ENCODE measurements around the gene SATL1. TPM values are rescaled to one million over a fixed set of nuclear protein-coding genes. Genes with fewer than 3 reads are reported as not detected.
A peak's percentile ranks its signal among the peaks of the same experiment; 100 is the strongest.

The SATL1 gene
- total and polyA plus RNA-seq, 2 donors from 2014 or later = 0.22 TPM; not detected in 1

DNA sequence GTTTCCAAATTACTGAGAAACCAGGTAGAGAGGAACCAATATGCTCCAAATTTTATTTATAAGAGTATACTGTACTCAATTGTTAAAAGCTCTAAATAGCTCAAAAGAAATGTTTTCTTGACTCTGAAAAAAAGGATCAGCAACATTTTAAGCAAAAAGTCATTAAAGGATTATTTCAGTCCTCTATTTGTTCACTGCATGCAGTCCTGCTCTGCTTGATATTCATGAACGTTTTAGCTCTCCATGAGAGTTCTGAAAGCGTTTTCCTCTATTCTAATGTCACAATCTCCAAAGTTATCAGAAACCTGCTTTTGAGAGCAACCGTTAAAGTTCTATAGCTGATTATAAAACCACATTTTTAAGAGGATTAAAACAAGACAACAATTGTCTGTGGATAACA is 129.4 kb downstream of the SATL1 start:
- Histone ChIP-seq H3K9ac (ENCODE audit: low read length in 3 of 3) (no peak overlapping the region), H3K27me3 (ENCODE audit: control insufficient read depth, insufficient read depth, low read length) (no peaks in the 10 kb centered on the region), H3K27ac (ENCODE audit: low read depth in 2 of 2, low read length in 2 of 2) (no peak overlapping the region), H3K4me1 (ENCODE audit: control insufficient read depth in 2 of 3, insufficient read depth in 2 of 3, low read depth in 1 of 3, low read length in 3 of 3) (no peaks in the 10 kb centered on the region), H3K9me3 (ENCODE audit: control insufficient read depth in 2 of 3, insufficient read depth in 1 of 3, low read length in 3 of 3) (no peaks in the 10 kb centered on the region), H3K4me3 (ENCODE audit: low read length in 3 of 3) (no peak overlapping the region), H3K36me3 (ENCODE audit: control insufficient read depth in 2 of 3, insufficient read depth in 3 of 3, low read length in 3 of 3) (no peaks in the 10 kb centered on the region)
- intact Hi-C loops (cut with DNase I) = no loop called here
- no peak for DNase-seq
- TF ChIP-seq, protein P1, sequence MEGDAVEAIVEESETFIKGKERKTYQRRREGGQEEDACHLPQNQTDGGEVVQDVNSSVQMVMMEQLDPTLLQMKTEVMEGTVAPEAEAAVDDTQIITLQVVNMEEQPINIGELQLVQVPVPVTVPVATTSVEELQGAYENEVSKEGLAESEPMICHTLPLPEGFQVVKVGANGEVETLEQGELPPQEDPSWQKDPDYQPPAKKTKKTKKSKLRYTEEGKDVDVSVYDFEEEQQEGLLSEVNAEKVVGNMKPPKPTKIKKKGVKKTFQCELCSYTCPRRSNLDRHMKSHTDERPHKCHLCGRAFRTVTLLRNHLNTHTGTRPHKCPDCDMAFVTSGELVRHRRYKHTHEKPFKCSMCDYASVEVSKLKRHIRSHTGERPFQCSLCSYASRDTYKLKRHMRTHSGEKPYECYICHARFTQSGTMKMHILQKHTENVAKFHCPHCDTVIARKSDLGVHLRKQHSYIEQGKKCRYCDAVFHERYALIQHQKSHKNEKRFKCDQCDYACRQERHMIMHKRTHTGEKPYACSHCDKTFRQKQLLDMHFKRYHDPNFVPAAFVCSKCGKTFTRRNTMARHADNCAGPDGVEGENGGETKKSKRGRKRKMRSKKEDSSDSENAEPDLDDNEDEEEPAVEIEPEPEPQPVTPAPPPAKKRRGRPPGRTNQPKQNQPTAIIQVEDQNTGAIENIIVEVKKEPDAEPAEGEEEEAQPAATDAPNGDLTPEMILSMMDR (IDR thresholded peaks at IDR 0.05; ENCODE audit: borderline replicate concordance, extremely low read depth, insufficient read depth) = no peak
- FAIRE-seq = no peak

DNA sequence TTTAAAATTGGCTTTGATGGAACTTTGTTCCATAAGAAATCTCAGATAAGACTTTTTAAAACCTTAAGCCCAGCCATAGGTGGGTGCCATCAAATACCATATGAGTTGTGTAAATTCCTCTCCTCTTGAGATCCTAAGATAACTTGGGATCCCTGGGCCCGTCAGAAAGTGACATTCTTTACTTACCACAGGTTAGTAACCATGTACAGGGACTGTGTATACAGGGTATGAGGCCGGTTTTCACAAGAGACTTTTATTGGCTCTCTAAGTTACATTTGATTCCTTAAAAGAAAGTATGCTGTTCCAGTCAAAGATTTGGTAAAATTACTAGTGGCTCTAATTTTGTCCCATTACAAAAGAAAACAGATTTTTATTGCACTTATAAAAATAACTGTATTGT is 129.8 kb downstream of the SATL1 start:
- Histone ChIP-seq H3K4me1 (ENCODE audit: control insufficient read depth in 2 of 3, insufficient read depth in 2 of 3, low read depth in 1 of 3, low read length in 3 of 3) (no peaks in the 10 kb centered on the region), H3K27ac (ENCODE audit: low read depth in 2 of 2, low read length in 2 of 2) (no peak overlapping the region), H3K27me3 (ENCODE audit: control insufficient read depth, insufficient read depth, low read length) (no peaks in the 10 kb centered on the region), H3K9me3 (ENCODE audit: control insufficient read depth in 2 of 3, insufficient read depth in 1 of 3, low read length in 3 of 3) (no peaks in the 10 kb centered on the region), H3K36me3 (ENCODE audit: control insufficient read depth in 2 of 3, insufficient read depth in 3 of 3, low read length in 3 of 3) (no peaks in the 10 kb centered on the region), H3K4me3 (ENCODE audit: low read length in 3 of 3) (no peak overlapping the region), H3K9ac (ENCODE audit: low read length in 3 of 3) (no peak overlapping the region)
- TF ChIP-seq, protein P1 (IDR thresholded peaks at IDR 0.05; ENCODE audit: borderline replicate concordance, extremely low read depth, insufficient read depth) = no peak
- DNase-seq = no peak
- intact Hi-C loops (cut with DNase I) = no loop called here
- no peak for FAIRE-seq

DNA sequence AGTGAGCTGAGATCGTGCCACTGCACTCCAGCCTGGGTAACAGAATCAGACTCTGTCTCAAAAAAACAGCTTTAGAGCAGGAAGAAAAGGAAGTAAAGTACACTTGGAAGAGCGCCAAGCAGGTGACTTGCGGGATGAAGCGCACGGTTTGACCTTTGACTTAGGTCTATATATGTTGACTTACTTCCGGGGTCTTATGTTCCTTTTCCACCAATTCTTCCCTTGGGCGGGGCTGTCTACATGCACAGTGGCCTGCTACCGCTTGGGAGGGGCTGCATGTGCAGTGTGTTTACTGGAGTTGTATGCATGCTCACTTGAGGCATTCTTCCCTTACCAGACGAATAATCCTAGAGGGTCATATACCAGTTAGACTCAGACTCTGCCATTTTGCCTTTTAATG is 131.3 kb downstream of the SATL1 start:
- FAIRE-seq (no peak), DNase-seq (no peak)
- no peak overlapping the region for H3K9ac ChIP-seq (ENCODE audit: low read length in 3 of 3)
- intact Hi-C loops (cut with DNase I) = no loop called here
- no peak overlapping the region for H3K4me3 ChIP-seq (ENCODE audit: low read length in 3 of 3)
- no peaks in the 10 kb centered on the region for H3K27me3 ChIP-seq (ENCODE audit: control insufficient read depth, insufficient read depth, low read length)
- no peaks in the 10 kb centered on the region for H3K36me3 ChIP-seq (ENCODE audit: control insufficient read depth in 2 of 3, insufficient read depth in 3 of 3, low read length in 3 of 3)
- TF ChIP-seq, protein P1 (IDR thresholded peaks at IDR 0.05; ENCODE audit: borderline replicate concordance, extremely low read depth, insufficient read depth) = no peak
- H3K27ac ChIP-seq (ENCODE audit: low read depth in 2 of 2, low read length in 2 of 2) = no peak overlapping the region
- no peaks in the 10 kb centered on the region for H3K9me3 ChIP-seq (ENCODE audit: control insufficient read depth in 2 of 3, insufficient read depth in 1 of 3, low read length in 3 of 3)
- H3K4me1 ChIP-seq (ENCODE audit: control insufficient read depth in 2 of 3, insufficient read depth in 2 of 3, low read depth in 1 of 3, low read length in 3 of 3) = no peaks in the 10 kb centered on the region

DNA sequence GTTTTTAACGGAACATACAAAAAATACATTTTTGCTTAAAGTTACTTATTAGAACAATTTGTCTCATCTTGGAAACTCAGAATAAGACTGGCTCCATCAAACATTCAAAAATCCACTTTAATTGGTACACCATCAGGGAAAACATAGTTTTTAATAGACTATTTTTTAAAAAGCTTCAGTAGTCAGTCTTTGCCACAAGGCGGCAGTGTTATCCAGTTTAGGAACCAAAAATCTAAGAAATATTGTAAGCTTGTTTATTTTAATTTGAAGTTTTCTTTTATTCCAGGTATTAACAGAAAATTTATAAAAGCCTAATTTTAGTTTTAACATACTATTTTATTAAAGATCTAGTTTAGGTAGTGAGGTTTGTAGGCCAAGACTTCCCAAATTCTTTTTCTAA is 132.2 kb downstream of the SATL1 start:
- no peaks in the 10 kb centered on the region for H3K36me3 ChIP-seq (ENCODE audit: control insufficient read depth in 2 of 3, insufficient read depth in 3 of 3, low read length in 3 of 3)
- no peak overlapping the region for H3K4me3 ChIP-seq (ENCODE audit: low read length in 3 of 3)
- TF ChIP-seq, protein P1 (IDR thresholded peaks at IDR 0.05; ENCODE audit: borderline replicate concordance, extremely low read depth, insufficient read depth) = peak; percentile 34
- DNase-seq (peak in 2 of 5 donors; percentile 15 to 23), FAIRE-seq (peak; percentile 98)
- no peaks in the 10 kb centered on the region for H3K4me1 ChIP-seq (ENCODE audit: control insufficient read depth in 2 of 3, insufficient read depth in 2 of 3, low read depth in 1 of 3, low read length in 3 of 3)
- H3K9me3 ChIP-seq (ENCODE audit: control insufficient read depth in 2 of 3, insufficient read depth in 1 of 3, low read length in 3 of 3) = no peaks in the 10 kb centered on the region
- no peak overlapping the region for H3K9ac ChIP-seq (ENCODE audit: low read length in 3 of 3)
- H3K27ac ChIP-seq (ENCODE audit: low read depth in 2 of 2, low read length in 2 of 2) = no peak overlapping the region
- no peaks in the 10 kb centered on the region for H3K27me3 ChIP-seq (ENCODE audit: control insufficient read depth, insufficient read depth, low read length)
- intact Hi-C loops (cut with DNase I) = no loop called here
